OCI-M1 (cell line): ENCODE data around the gene DNAAF5.
"Not testable (repeated sequence)": the region's sequence is repeated elsewhere in the genome, so short reads cannot be mapped to it uniquely, and the experiment has no call there.

ENCODE experiments used
- DNase-seq: peaks from one replicate; lab custom pipeline; 2025; lab: John Stamatoyannopoulos, UW

Gene DNAAF5

GRCh38 chr7:730501-731439, 4.3 kb downstream of the DNAAF5 start:
- DNase-seq: no peak

GRCh38 chr7:731440-732085, 5.1 kb downstream of the DNAAF5 start:
- DNase-seq: no peak

GRCh38 chr7:732094-732541, 5.6 kb downstream of the DNAAF5 start:
- no peak for DNase-seq

GRCh38 chr7:732556-732955, 6.1 kb downstream of the DNAAF5 start:
- no peak for DNase-seq

- DNase-seq: no peak
These were observed 7.7 kb downstream of the DNAAF5 start for GRCh38 chr7:734214-734613.

- no peak for DNase-seq
These were observed 8.3 kb downstream of the DNAAF5 start for GRCh38 chr7:734808-735207.

- no peak for DNase-seq
These were observed 11.7 kb downstream of the DNAAF5 start for GRCh38 chr7:738241-738640.

GRCh38 chr7:738723-739454, 12.4 kb downstream of the DNAAF5 start:
- no peak for DNase-seq

GRCh38 chr7:739455-739982, 13.0 kb downstream of the DNAAF5 start:
- DNase-seq: no peak

GRCh38 chr7:739983-740942, 13.8 kb downstream of the DNAAF5 start:
- DNase-seq: no peak

GRCh38 chr7:741191-741671, 14.7 kb downstream of the DNAAF5 start:
- no peak for DNase-seq

GRCh38 chr7:741850-742249, 15.4 kb downstream of the DNAAF5 start:
- no peak for DNase-seq

- no peak for DNase-seq
These were observed 16.3 kb downstream of the DNAAF5 start for GRCh38 chr7:742791-743190.

GRCh38 chr7:743341-744127, 17.0 kb downstream of the DNAAF5 start:
- not testable (repeated sequence) for DNase-seq

GRCh38 chr7:744128-744520, 17.6 kb downstream of the DNAAF5 start:
- DNase-seq: not testable (repeated sequence)

- no peak for DNase-seq
These were observed 18.4 kb downstream of the DNAAF5 start for GRCh38 chr7:744854-745430.

GRCh38 chr7:745431-746154, 19.1 kb downstream of the DNAAF5 start:
- no peak for DNase-seq

GRCh38 chr7:746155-747061, 19.9 kb downstream of the DNAAF5 start:
- DNase-seq: no peak
